SK-N-SH (cell line): Measurements from ENCODE around the gene EIF2S2. TPM values are rescaled to one million over a fixed set of nuclear protein-coding genes. Genes with fewer than 3 reads are reported as not detected.

ENCODE experiments used
- CTCF ChIA-PET: fragments of 300-600, 350-600 bp; formaldehyde crosslinking; extraction: SDS; loops from one replicate; lab custom pipeline; 2021; lab: Yijun Ruan, JAX
- POLR2A ChIA-PET: fragments of 350-600 bp; sonication (Branson Sonifier 250); formaldehyde crosslinking; extraction: SDS; loops from one replicate; lab custom pipeline; 2020; ENCODE audit warnings: antibody characterized with exemption, inconsistent platforms; lab: Yijun Ruan, JAX
- DNase-seq: peaks from one replicate; pipeline ENCODE4 v3.0.0; 2012
- H2AFZ ChIP-seq: fragments of 200-600 bp; sonication (generic); 2 replicates; pipeline ENCODE4 v1.8.1; 2016; ENCODE audit warnings: antibody characterized with exemption, mild to moderate bottlenecking, low read depth
- H3F3A ChIP-seq: fragments of 200-600 bp; sonication (generic); replicated peaks from 2 replicates; pipeline ENCODE3; 2016; ENCODE audit warnings: antibody characterized with exemption, mild to moderate bottlenecking; ENCODE audit not compliant: insufficient read depth
- H3K27ac ChIP-seq, 2 experiments: fragments of 200-500 bp in 1 of 2; fragments of 200-600 bp in 1 of 2; sonication (Bioruptor generic) in 1 of 2; sonication (generic), shearing (Covaris generic) in 1 of 2; 2 replicates each; pipeline versions ENCODE4 v1.5.1 to v1.6.1; 2014 to 2016; ENCODE audit warnings: low read depth in 2 of 2, inconsistent platforms in 1 of 2, low read length in 1 of 2, mild to moderate bottlenecking in 1 of 2, mixed read lengths in 1 of 2
- H3K27me3 ChIP-seq: fragments of 200-600 bp; sonication (generic), shearing (Covaris generic); 2 replicates; pipeline ENCODE4 v1.6.1; 2016; ENCODE audit warnings: mixed run types; ENCODE audit not compliant: insufficient read depth
- H3K36me3 ChIP-seq, 2 experiments: fragments of 200-500 bp in 1 of 2; fragments of 200-600 bp in 1 of 2; sonication (Bioruptor generic) in 1 of 2; sonication (generic) in 1 of 2; replicated peaks in 1 of 2; 2 replicates each; pipeline versions ENCODE3 to v1.5.1; 2014 to 2016; ENCODE audit warnings: low read length in 1 of 2, mild to moderate bottlenecking in 1 of 2; ENCODE audit not compliant: insufficient read depth in 2 of 2, control insufficient read depth in 1 of 2
- H3K4me1 ChIP-seq, 2 experiments: fragments of 200-500 bp in 1 of 2; fragments of 200-600 bp in 1 of 2; sonication (Bioruptor generic) in 1 of 2; sonication (generic), shearing (Covaris generic) in 1 of 2; 2 replicates each; pipeline versions ENCODE4 v1.5.1 to v1.6.1; 2014 to 2016; ENCODE audit warnings: low read depth in 1 of 2, low read length in 1 of 2, mixed run types in 1 of 2; ENCODE audit not compliant: insufficient read depth in 2 of 2, control insufficient read depth in 1 of 2
- H3K4me2 ChIP-seq: fragments of 200-600 bp; sonication (generic), shearing (Covaris generic); 2 replicates; pipeline ENCODE4 v1.6.1; 2017; ENCODE audit warnings: mixed run types
- H3K4me3 ChIP-seq, 2 experiments: fragments of 200-500 bp in 1 of 2; fragments of 200-600 bp in 1 of 2; sonication (Bioruptor generic) in 1 of 2; sonication (generic), shearing (Covaris generic) in 1 of 2; 2 replicates each; pipeline versions ENCODE4 v1.5.1 to v1.8.1; 2014 to 2016; ENCODE audit warnings: low read depth in 2 of 2, inconsistent platforms in 1 of 2, low read length in 1 of 2, mild to moderate bottlenecking in 1 of 2, mixed read lengths in 1 of 2, moderate library complexity in 1 of 2
- H3K79me2 ChIP-seq: fragments of 200-600 bp; sonication (generic); 2 replicates; pipeline ENCODE4 v1.8.1; 2017; ENCODE audit warnings: mild to moderate bottlenecking; ENCODE audit not compliant: insufficient read depth
- H3K9ac ChIP-seq: fragments of 200-600 bp; sonication (generic); 2 replicates; pipeline ENCODE4 v1.6.1; 2017; ENCODE audit warnings: mixed run types
- H3K9me2 ChIP-seq: fragments of 200-600 bp; sonication (generic); 2 replicates; pipeline ENCODE4 v1.6.1; 2017; ENCODE audit warnings: mixed run types
- H3K9me3 ChIP-seq: fragments of 200-600 bp; sonication (generic); 2 replicates; pipeline ENCODE4 v1.6.1; 2017; ENCODE audit warnings: mixed run types, mild to moderate bottlenecking, moderate library complexity
- H4K20me1 ChIP-seq: fragments of 200-600 bp; sonication (generic); 2 replicates; pipeline ENCODE4 v1.6.1; 2017; ENCODE audit warnings: mild to moderate bottlenecking, mixed run types; ENCODE audit not compliant: insufficient read depth
- CTCF ChIP-seq: fragments of 200-600 bp; sonication (generic); IDR thresholded peaks from 2 replicates; pipeline ENCODE4 v1.6.1; 2017; ENCODE audit warnings: antibody characterized with exemption, mild to moderate bottlenecking, moderate library complexity
- FOSL2 ChIP-seq: IDR thresholded peaks from 2 replicates; pipeline ENCODE4 v1.4.0; 2012; ENCODE audit warnings: low read depth, mild to moderate bottlenecking, moderate library complexity, borderline replicate concordance
- FOXJ3 ChIP-seq: sonication (generic); formaldehyde crosslinking; IDR thresholded peaks from 2 replicates; pipeline ENCODE4 v1.5.1; 2020; ENCODE audit warnings: mild to moderate bottlenecking, missing genetic modification reagents
- GATA2 ChIP-seq: sonication (generic); formaldehyde crosslinking; IDR thresholded peaks from 2 replicates; pipeline ENCODE4 v1.5.0; 2020; ENCODE audit warnings: mild to moderate bottlenecking, missing genetic modification reagents
- JUND ChIP-seq: IDR thresholded peaks from 2 replicates; pipeline ENCODE4 v1.4.0; 2012
- RAD21 ChIP-seq: IDR thresholded peaks from 2 replicates; pipeline ENCODE4 v1.6.1; 2012; ENCODE audit warnings: mild to moderate bottlenecking, low read length
- RCOR1 ChIP-seq: fragments of 150-350 bp; IDR thresholded peaks from 2 replicates; pipeline ENCODE4 v1.6.1; 2017; ENCODE audit warnings: antibody characterized with exemption, low read length
- REST ChIP-seq: IDR thresholded peaks from 2 replicates; pipeline ENCODE4 v1.6.1; 2012; ENCODE audit warnings: mild to moderate bottlenecking, low read depth, low read length, moderate library complexity
- RXRA ChIP-seq: IDR thresholded peaks from 2 replicates; pipeline ENCODE4 v1.4.0; 2012; ENCODE audit warnings: low read depth, mild to moderate bottlenecking, borderline replicate concordance
- USF2 ChIP-seq: fragments of 150-350 bp; IDR thresholded peaks from 2 replicates; pipeline ENCODE4 v1.6.1; 2017; ENCODE audit warnings: antibody characterized with exemption, low read length, low read depth, borderline replicate concordance
- YY1 ChIP-seq: IDR thresholded peaks from 2 replicates; pipeline ENCODE4 v1.4.0; 2012; ENCODE audit warnings: low read depth, mild to moderate bottlenecking
- ZBTB33 ChIP-seq: IDR thresholded peaks from 2 replicates; pipeline ENCODE4 v1.4.0; 2012; ENCODE audit warnings: low read depth, borderline replicate concordance
- WGBS: methylation state at CpG from one replicate; pipeline ENCODE4 v1.1.6; 2017; ENCODE audit warnings: low lambda C conversion rate; 5-methylcytosine and 5-hydroxymethylcytosine counted together
- polyA plus RNA-seq, 3 experiments: library from polyadenylated mRNA; depleted of rRNA; stranded (reverse); fragments of >200 nt; gene quantifications; 2 replicates each; pipeline ENCODE4 v1.2.3, GENCODE V29; 2012

EIF2S2 gene
- polyA plus RNA-seq, 1 of the 3 experiments (the other 2 are of a cell fraction): 50.7 TPM

GRCh38 chr20:34145280-34145819 lies 33.3 kb upstream of the EIF2S2 start:
- Histone ChIP-seq H3K27ac (no peak overlapping the region), H3K4me2 (no peak overlapping the region), H3K4me3 (no peak overlapping the region), H3K79me2 (no peaks in the 10 kb centered on the region), H3K36me3 (no peaks in the 10 kb centered on the region), H3K27me3 (no peaks in the 10 kb centered on the region), H3F3A (peaks cover 4% of the 10 kb centered on the region), H4K20me1 (no peaks in the 10 kb centered on the region), H3K4me1 (no peaks in the 10 kb centered on the region), H3K9me3 (no peaks in the 10 kb centered on the region), H2AFZ (no peak overlapping the region), H3K9ac (no peak overlapping the region), H3K9me2 (no peaks in the 10 kb centered on the region)
- no peak for DNase-seq
- TF ChIP-seq REST (no peak), GATA2 (no peak), JUND (no peak), USF2 (no peak), RAD21 (no peak)
- 94% methylated on average over 2 of the region's 2 CpGs for WGBS
- CTCF ChIA-PET: no interaction called here
- POLR2A ChIA-PET: no interaction called here

- Histone ChIP-seq H3K4me3 (0 out of 4 replicates have a peak overlapping the region, but pooled peaks of 1 of the 2 experiments have one; percentile 6), H3K9ac (no peak overlapping the region), H4K20me1 (no peaks in the 10 kb centered on the region), H3K36me3 (no peaks in the 10 kb centered on the region), H3K4me1 (no peaks in the 10 kb centered on the region), H3K27ac (no peak overlapping the region), H3K9me3 (no peaks in the 10 kb centered on the region), H3K9me2 (no peaks in the 10 kb centered on the region), H3K79me2 (no peaks in the 10 kb centered on the region), H3F3A (peaks cover 4% of the 10 kb centered on the region), H2AFZ (peak overlapping the region; percentile 65; the same call in 1 of the 2 replicates), H3K4me2 (no peak overlapping the region), H3K27me3 (no peaks in the 10 kb centered on the region)
- ChIA-PET POLR2A (no interaction called here), CTCF (no interaction called here)
- TF ChIP-seq YY1: no peak
- 51% methylated on average over 7 of the region's 7 CpGs for WGBS
- no peak for DNase-seq
Observed at GRCh38 chr20:34143951-34144350, 31.9 kb upstream of the EIF2S2 start.

- Histone ChIP-seq H3K27me3 (no peaks in the 10 kb centered on the region), H3K9ac (no peak overlapping the region), H3K9me3 (no peaks in the 10 kb centered on the region), H3K36me3 (no peaks in the 10 kb centered on the region), H3K27ac (no peak overlapping the region), H3F3A (peaks cover 4% of the 10 kb centered on the region), H3K9me2 (no peaks in the 10 kb centered on the region), H3K4me2 (no peak overlapping the region), H3K4me3 (no peak overlapping the region), H3K79me2 (no peaks in the 10 kb centered on the region), H4K20me1 (no peaks in the 10 kb centered on the region), H3K4me1 (no peaks in the 10 kb centered on the region), H2AFZ (no peak overlapping the region)
- WGBS: 52% methylated on average over 1 of the region's 1 CpG
- POLR2A ChIA-PET: no interaction called here
- CTCF ChIA-PET: interaction anchor here (0.6 kb wide), 1 partner anchor 371 kb away, joined by 3 read pairs; no protein-coding TSS in a partner anchor
- DNase-seq: no peak
- no peak for TF ChIP-seq FOXJ3
- TF ChIP-seq YY1: no peak
- no peak for TF ChIP-seq RXRA
- TF ChIP-seq CTCF: no peak
- TF ChIP-seq FOSL2: no peak
- no peak for TF ChIP-seq ZBTB33
- no peak for TF ChIP-seq RCOR1
Observed at GRCh38 chr20:34142121-34142520, 30.1 kb upstream of the EIF2S2 start.
